Measurements from ENCODE around the gene AGAP1. TPM values are rescaled to one million over a fixed set of nuclear protein-coding genes. Genes with fewer than 3 reads are reported as not detected.

Gene AGAP1
- total RNA-seq, 6 experiments from 2014 or later, result 14.1 to 16.0 (median 15.1) TPM

GRCh38 chr2:235642446-235643098, 148.7 kb downstream of the AGAP1 start:
- Mint-ChIP-seq H3K27me3 (ENCODE audit: insufficient read depth) (peaks cover 4% of the 10 kb centered on the region; the same call in 1 of the 2 replicates), H3K36me3 (ENCODE audit: low read depth) (no peaks in the 10 kb centered on the region), H3K9me3 (no peaks in the 10 kb centered on the region), H3K4me1 (ENCODE audit: low read depth) (peaks cover 47% of the 10 kb centered on the region), H3K27ac (peak overlapping the region; percentile 56), H3K4me3 (peak overlapping the region; percentile 45; the same call in 1 of the 2 replicates)
- DNase-seq, result peak; percentile 7
- TF ChIP-seq CTCF (IDR thresholded peaks at IDR 0.05), result no peak

GRCh38 chr2:235643680-235644511, 150.1 kb downstream of the AGAP1 start:
- no peak for TF ChIP-seq CTCF (IDR thresholded peaks at IDR 0.05)
- Mint-ChIP-seq H3K4me1 (ENCODE audit: low read depth) (peaks cover 47% of the 10 kb centered on the region), H3K27me3 (ENCODE audit: insufficient read depth) (peaks cover 4% of the 10 kb centered on the region), H3K4me3 (no peak overlapping the region), H3K27ac (no peak overlapping the region), H3K9me3 (no peaks in the 10 kb centered on the region), H3K36me3 (ENCODE audit: low read depth) (no peaks in the 10 kb centered on the region)
- no peak for DNase-seq

GRCh38 chr2:235647264-235647663, 153.4 kb downstream of the AGAP1 start:
- no peak overlapping the region for H3K27ac Mint-ChIP-seq
- peaks cover 2% of the 10 kb centered on the region for H3K27me3 Mint-ChIP-seq (ENCODE audit: insufficient read depth)
- no peaks in the 10 kb centered on the region for H3K9me3 Mint-ChIP-seq
- H3K4me3 Mint-ChIP-seq, result no peak overlapping the region
- no peaks in the 10 kb centered on the region for H3K36me3 Mint-ChIP-seq (ENCODE audit: low read depth)
- no peak for DNase-seq
- H3K4me1 Mint-ChIP-seq (ENCODE audit: low read depth), result peaks cover 14% of the 10 kb centered on the region
- no peak for TF ChIP-seq CTCF (IDR thresholded peaks at IDR 0.05)

GRCh38 chr2:235647877-235648276, 154.0 kb downstream of the AGAP1 start:
- no peaks in the 10 kb centered on the region for H3K36me3 Mint-ChIP-seq (ENCODE audit: low read depth)
- H3K27me3 Mint-ChIP-seq (ENCODE audit: insufficient read depth), result peaks cover 2% of the 10 kb centered on the region
- peaks cover 8% of the 10 kb centered on the region for H3K4me1 Mint-ChIP-seq (ENCODE audit: low read depth)
- no peak overlapping the region for H3K4me3 Mint-ChIP-seq
- TF ChIP-seq CTCF (IDR thresholded peaks at IDR 0.05), result no peak
- H3K27ac Mint-ChIP-seq, result no peak overlapping the region
- H3K9me3 Mint-ChIP-seq, result no peaks in the 10 kb centered on the region
- no peak for DNase-seq

GRCh38 chr2:235649418-235649817, 155.6 kb downstream of the AGAP1 start:
- Mint-ChIP-seq H3K36me3 (ENCODE audit: low read depth) (no peaks in the 10 kb centered on the region), H3K4me3 (no peak overlapping the region), H3K27me3 (ENCODE audit: insufficient read depth) (peaks cover 2% of the 10 kb centered on the region), H3K4me1 (ENCODE audit: low read depth) (peaks cover 17% of the 10 kb centered on the region), H3K9me3 (no peaks in the 10 kb centered on the region), H3K27ac (no peak overlapping the region)
- DNase-seq, result no peak
- no peak for TF ChIP-seq CTCF (IDR thresholded peaks at IDR 0.05)

Measured in HFFc6 (cell line).